WTC11 (cell line): ENCODE measurements around the gene ZBTB16. TPM values are rescaled to one million over a fixed set of nuclear protein-coding genes. Genes with fewer than 3 reads are reported as not detected.

Experiments
- ATAC-seq: fragments of 200-7000 bp; cut with Tn5 transposase; 2 replicates; pipeline ENCODE4 v1.10.0; 2021; ENCODE audit warnings: mild to moderate bottlenecking, moderate library complexity
- CTCF ChIA-PET: fragments of 300-600 bp; sonication (Branson Sonifier 250); formaldehyde crosslinking; loops from one replicate; lab custom pipeline; 2021; ENCODE audit warnings: antibody characterized with exemption; lab: Charles Lee
- POLR2A ChIA-PET: fragments of 350-600 bp; sonication (Branson Sonifier 250); formaldehyde crosslinking; loops from one replicate; lab custom pipeline; 2021; ENCODE audit warnings: antibody characterized with exemption; lab: Charles Lee
- DNase-seq: peaks from one replicate; pipeline ENCODE4 v3.0.0; 2021; ENCODE audit warnings: low spot score
- H3K27ac Mint-ChIP-seq: 2 replicates; pipeline ENCODE4 v1.8.0; 2021; ENCODE audit warnings: mixed read lengths
- H3K27me3 Mint-ChIP-seq: 2 replicates; pipeline ENCODE4 v1.8.0; 2021; ENCODE audit warnings: low read depth, mild to moderate bottlenecking, moderate library complexity, mixed read lengths
- H3K36me3 Mint-ChIP-seq: 2 replicates; pipeline ENCODE4 v1.8.0; 2021; ENCODE audit warnings: mixed read lengths
- H3K4me1 Mint-ChIP-seq: 2 replicates; pipeline ENCODE4 v1.8.0; 2022; ENCODE audit warnings: mixed read lengths
- H3K4me3 Mint-ChIP-seq: 2 replicates; pipeline ENCODE4 v1.8.0; 2021; ENCODE audit warnings: mild to moderate bottlenecking, moderate library complexity, mixed read lengths
- H3K9me3 Mint-ChIP-seq: 2 replicates; pipeline ENCODE4 v1.8.0; 2021; ENCODE audit warnings: mixed read lengths
- CREB1 ChIP-seq: sonication (generic); formaldehyde crosslinking; IDR thresholded peaks from 2 replicates; pipeline ENCODE4 v1.8.0; 2023; ENCODE audit warnings: mild to moderate bottlenecking, missing genetic modification reagents
- FOXP1 ChIP-seq: sonication (generic); formaldehyde crosslinking; IDR thresholded peaks from 2 replicates; pipeline ENCODE4 v1.8.0; 2022; ENCODE audit warnings: missing genetic modification reagents, mild to moderate bottlenecking, moderate library complexity, borderline replicate concordance
- GRHL2 ChIP-seq: fragments of 250-450 bp; sonication (Bioruptor Pico); IDR thresholded peaks from 2 replicates; pipeline ENCODE4 v1.8.0; 2022; ENCODE audit warnings: mild to moderate bottlenecking, moderate library complexity; ENCODE audit not compliant: insufficient replicate concordance, severe bottlenecking
- HMGA2 ChIP-seq: fragments of 250-450 bp; sonication (Bioruptor Pico); IDR thresholded peaks from 2 replicates; pipeline ENCODE4 v1.4.0; 2021; ENCODE audit warnings: mild to moderate bottlenecking, moderate library complexity
- IRF2 ChIP-seq: sonication (generic); formaldehyde crosslinking; IDR thresholded peaks from 2 replicates; pipeline ENCODE4 v1.8.0; 2022; ENCODE audit warnings: low read depth, missing genetic modification reagents, borderline replicate concordance
- MYBL2 ChIP-seq: sonication (generic); formaldehyde crosslinking; IDR thresholded peaks from 2 replicates; pipeline ENCODE4 v1.8.1; 2023; ENCODE audit warnings: mild to moderate bottlenecking, moderate library complexity, missing genetic modification reagents
- NFATC4 ChIP-seq: fragments of 250-450 bp; sonication (Bioruptor Pico); IDR thresholded peaks from 2 replicates; pipeline ENCODE4 v1.9.0; 2021; ENCODE audit warnings: mild to moderate bottlenecking
- NFYB ChIP-seq: sonication (generic); formaldehyde crosslinking; conservative IDR thresholded peaks from 2 replicates; pipeline ENCODE4 v1.8.0; 2022; ENCODE audit warnings: low read depth, missing genetic modification reagents
- NR3C1 ChIP-seq: sonication (generic); formaldehyde crosslinking; conservative IDR thresholded peaks from 2 replicates; pipeline ENCODE4 v1.8.1; 2023; ENCODE audit warnings: low read depth, mild to moderate bottlenecking, missing genetic modification reagents
- OVOL2 ChIP-seq: fragments of 250-450 bp; sonication (Bioruptor Pico); IDR thresholded peaks from 2 replicates; pipeline ENCODE4 v1.9.0; 2021; ENCODE audit warnings: mild to moderate bottlenecking, borderline replicate concordance
- PRRX2 ChIP-seq: fragments of 250-450 bp; sonication (Bioruptor Pico); IDR thresholded peaks from 2 replicates; pipeline ENCODE4 v1.8.0; 2021; ENCODE audit warnings: mild to moderate bottlenecking
- RELA ChIP-seq: sonication (generic); formaldehyde crosslinking; IDR thresholded peaks from 2 replicates; pipeline ENCODE4 v1.8.1; 2022; ENCODE audit warnings: missing genetic modification reagents, mild to moderate bottlenecking, borderline replicate concordance
- TEAD1 ChIP-seq: sonication (generic); formaldehyde crosslinking; IDR thresholded peaks from 2 replicates; pipeline ENCODE4 v1.8.0; 2022; ENCODE audit warnings: mild to moderate bottlenecking, missing genetic modification reagents
- TP53 ChIP-seq: sonication (generic); formaldehyde crosslinking; IDR thresholded peaks from 2 replicates; pipeline ENCODE4 v1.8.1; 2023; ENCODE audit warnings: mild to moderate bottlenecking, missing genetic modification reagents
- ZNF138 ChIP-seq: sonication (generic); formaldehyde crosslinking; conservative IDR thresholded peaks from 2 replicates; pipeline ENCODE4 v1.8.1; 2022; ENCODE audit warnings: mild to moderate bottlenecking, moderate library complexity, missing genetic modification reagents
- ZNF219 ChIP-seq: sonication (generic); formaldehyde crosslinking; IDR thresholded peaks from 2 replicates; pipeline ENCODE4 v1.8.0; 2023; ENCODE audit warnings: missing genetic modification reagents, mild to moderate bottlenecking, borderline replicate concordance
- ZNF232 ChIP-seq: sonication (generic); formaldehyde crosslinking; IDR thresholded peaks from 2 replicates; pipeline ENCODE4 v1.8.0; 2022; ENCODE audit warnings: mild to moderate bottlenecking, missing genetic modification reagents
- ZNF263 ChIP-seq: sonication (generic); formaldehyde crosslinking; IDR thresholded peaks from 2 replicates; pipeline ENCODE4 v1.8.1; 2022; ENCODE audit warnings: low read depth, mild to moderate bottlenecking, moderate library complexity, missing genetic modification reagents
- ZNF396 ChIP-seq: fragments of 250-450 bp; sonication (Bioruptor Pico); IDR thresholded peaks from 2 replicates; pipeline ENCODE4 v1.8.0; 2021; ENCODE audit warnings: mild to moderate bottlenecking, moderate library complexity, borderline replicate concordance
- ZNF423 ChIP-seq: fragments of 250-450 bp; sonication (Bioruptor Pico); IDR thresholded peaks from 2 replicates; pipeline ENCODE4 v2.1.2; 2022; ENCODE audit warnings: mild to moderate bottlenecking, moderate library complexity
- total RNA-seq: library from RNA; stranded (reverse); gene quantifications from 3 replicates; pipeline ENCODE4 v1.2.3, GENCODE V29; 2021
- TF ChIP-seq, protein P1 (sequence below): sonication (generic); formaldehyde crosslinking; IDR thresholded peaks from 2 replicates; pipeline ENCODE4 v1.8.1; 2022; ENCODE audit warnings: missing genetic modification reagents, borderline replicate concordance
- TF ChIP-seq, protein P2 (sequence below): sonication (generic); formaldehyde crosslinking; IDR thresholded peaks from 2 replicates; pipeline ENCODE4 v1.8.0; 2022; ENCODE audit warnings: mild to moderate bottlenecking, missing genetic modification reagents
- TF ChIP-seq, protein P3 (sequence below): sonication (generic); formaldehyde crosslinking; IDR thresholded peaks from 2 replicates; pipeline ENCODE4 v1.8.0; 2022; ENCODE audit warnings: mild to moderate bottlenecking, missing genetic modification reagents
- TF ChIP-seq, protein P4 (sequence below): sonication (generic); formaldehyde crosslinking; IDR thresholded peaks from 2 replicates; pipeline ENCODE4 v1.8.0; 2022; ENCODE audit warnings: mild to moderate bottlenecking, missing genetic modification reagents
- TF ChIP-seq, protein P5 (sequence below): sonication (generic); formaldehyde crosslinking; conservative IDR thresholded peaks from 2 replicates; pipeline ENCODE4 v1.8.1; 2022; ENCODE audit warnings: mild to moderate bottlenecking, missing genetic modification reagents
- TF ChIP-seq, protein P6 (sequence below): sonication (generic); formaldehyde crosslinking; IDR thresholded peaks from 2 replicates; pipeline ENCODE4 v1.8.1; 2023; ENCODE audit warnings: mild to moderate bottlenecking, missing genetic modification reagents, moderate library complexity

ZBTB16 gene
- total RNA-seq, 1 experiment from 2014 or later = 0.57 TPM

DNA sequence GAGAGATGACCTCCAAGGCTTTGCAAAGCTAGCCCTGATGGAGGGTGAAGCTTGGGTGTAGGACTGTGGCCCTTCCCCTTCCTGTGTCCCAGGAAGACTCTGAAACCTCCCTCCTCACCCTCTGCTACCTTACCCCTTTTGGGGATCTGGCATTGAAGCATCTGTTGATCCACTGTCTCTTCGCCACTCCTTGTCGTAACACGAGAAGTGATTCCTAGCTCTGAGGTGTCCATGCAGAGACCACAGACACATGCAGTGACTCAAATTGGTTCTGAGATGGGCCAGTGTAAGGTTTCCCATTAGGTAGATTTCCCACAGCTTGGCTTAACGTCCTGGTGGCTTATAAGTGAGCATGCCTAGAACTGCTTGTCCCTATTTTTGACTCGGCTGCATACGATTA lies 101.4 kb downstream of the ZBTB16 start (continued):
- TF ChIP-seq, protein P1, sequence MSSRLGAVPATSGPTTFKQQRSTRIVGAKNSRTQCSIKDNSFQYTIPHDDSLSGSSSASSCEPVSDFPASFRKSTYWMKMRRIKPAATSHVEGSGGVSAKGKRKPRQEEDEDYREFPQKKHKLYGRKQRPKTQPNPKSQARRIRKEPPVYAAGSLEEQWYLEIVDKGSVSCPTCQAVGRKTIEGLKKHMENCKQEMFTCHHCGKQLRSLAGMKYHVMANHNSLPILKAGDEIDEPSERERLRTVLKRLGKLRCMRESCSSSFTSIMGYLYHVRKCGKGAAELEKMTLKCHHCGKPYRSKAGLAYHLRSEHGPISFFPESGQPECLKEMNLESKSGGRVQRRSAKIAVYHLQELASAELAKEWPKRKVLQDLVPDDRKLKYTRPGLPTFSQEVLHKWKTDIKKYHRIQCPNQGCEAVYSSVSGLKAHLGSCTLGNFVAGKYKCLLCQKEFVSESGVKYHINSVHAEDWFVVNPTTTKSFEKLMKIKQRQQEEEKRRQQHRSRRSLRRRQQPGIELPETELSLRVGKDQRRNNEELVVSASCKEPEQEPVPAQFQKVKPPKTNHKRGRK (CRISPR knock-in tag) = no peak
- TF ChIP-seq IRF2 (CRISPR knock-in tag) (no peak), TP53 (no peak), TEAD1 (CRISPR knock-in tag) (no peak), MYBL2 (CRISPR knock-in tag) (no peak), CREB1 (CRISPR knock-in tag) (no peak), ZNF232 (CRISPR knock-in tag) (no peak)
- TF ChIP-seq, protein P2, sequence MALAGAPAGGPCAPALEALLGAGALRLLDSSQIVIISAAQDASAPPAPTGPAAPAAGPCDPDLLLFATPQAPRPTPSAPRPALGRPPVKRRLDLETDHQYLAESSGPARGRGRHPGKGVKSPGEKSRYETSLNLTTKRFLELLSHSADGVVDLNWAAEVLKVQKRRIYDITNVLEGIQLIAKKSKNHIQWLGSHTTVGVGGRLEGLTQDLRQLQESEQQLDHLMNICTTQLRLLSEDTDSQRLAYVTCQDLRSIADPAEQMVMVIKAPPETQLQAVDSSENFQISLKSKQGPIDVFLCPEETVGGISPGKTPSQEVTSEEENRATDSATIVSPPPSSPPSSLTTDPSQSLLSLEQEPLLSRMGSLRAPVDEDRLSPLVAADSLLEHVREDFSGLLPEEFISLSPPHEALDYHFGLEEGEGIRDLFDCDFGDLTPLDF (CRISPR knock-in tag) = no peak
- TF ChIP-seq, all 79 proteins: peak for 0

DNA sequence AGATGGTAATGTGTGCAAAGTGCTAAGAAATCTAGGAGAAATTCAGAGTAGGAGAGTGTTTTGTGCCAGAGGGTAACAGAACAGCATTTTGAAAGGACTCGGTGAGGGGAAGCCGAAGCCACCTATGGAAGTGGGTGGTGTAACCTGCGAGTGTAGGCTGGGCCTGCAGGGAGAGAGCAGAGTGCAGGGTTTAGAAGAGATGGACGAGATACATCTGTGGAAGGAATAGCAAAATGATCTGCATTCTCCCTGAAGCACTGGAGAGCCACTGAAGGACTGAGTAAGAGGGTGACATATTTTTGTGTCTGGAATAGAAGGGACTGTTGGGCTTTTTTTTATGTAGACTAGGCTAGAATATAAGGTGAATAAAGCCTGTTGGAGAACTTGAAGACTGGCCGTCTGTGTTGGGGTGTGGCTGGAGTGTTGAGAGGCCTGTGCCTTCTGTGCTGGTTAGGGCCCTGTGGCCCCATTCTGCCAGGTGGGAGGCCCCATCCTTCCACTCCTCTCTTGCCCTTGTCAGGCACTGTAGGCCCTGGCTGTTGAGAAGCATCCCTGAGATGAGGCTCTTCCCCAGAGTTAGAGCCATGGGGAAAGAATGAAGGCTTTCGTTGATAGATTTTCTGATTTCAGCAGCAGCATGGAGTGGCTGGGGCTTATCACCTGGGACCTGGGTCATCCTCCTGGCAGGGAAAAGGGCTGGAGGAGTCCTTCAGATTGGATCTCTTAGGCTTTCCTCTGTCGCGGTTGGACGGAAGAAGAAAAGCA lies 102.2 kb downstream of the ZBTB16 start:
- no peaks in the 10 kb centered on the region for H3K9me3 Mint-ChIP-seq
- TF ChIP-seq ZNF423 (CRISPR knock-in tag) = no peak
- TF ChIP-seq RELA (CRISPR knock-in tag) = no peak
- TF ChIP-seq NFATC4 (CRISPR knock-in tag) = no peak
- no peak for TF ChIP-seq PRRX2
- TF ChIP-seq, protein P3, sequence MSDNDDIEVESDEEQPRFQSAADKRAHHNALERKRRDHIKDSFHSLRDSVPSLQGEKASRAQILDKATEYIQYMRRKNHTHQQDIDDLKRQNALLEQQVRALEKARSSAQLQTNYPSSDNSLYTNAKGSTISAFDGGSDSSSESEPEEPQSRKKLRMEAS (CRISPR knock-in tag) = no peak
- no peak for TF ChIP-seq HMGA2
- TF ChIP-seq ZNF219 = no peak
- no peak for TF ChIP-seq GRHL2 (CRISPR knock-in tag)
- TF ChIP-seq, all 79 proteins: peak for 0
- H3K36me3 Mint-ChIP-seq = no peaks in the 10 kb centered on the region
- no peak overlapping the region for H3K27ac Mint-ChIP-seq
- ATAC-seq = no peak
- DNase-seq = no peak
- H3K27me3 Mint-ChIP-seq = no peaks in the 10 kb centered on the region; the same call in 1 of the 2 replicates
- H3K4me1 Mint-ChIP-seq = peaks cover 30% of the 10 kb centered on the region
- CTCF ChIA-PET = no interaction called here
- no peak overlapping the region for H3K4me3 Mint-ChIP-seq
- POLR2A ChIA-PET = no interaction called here

DNA sequence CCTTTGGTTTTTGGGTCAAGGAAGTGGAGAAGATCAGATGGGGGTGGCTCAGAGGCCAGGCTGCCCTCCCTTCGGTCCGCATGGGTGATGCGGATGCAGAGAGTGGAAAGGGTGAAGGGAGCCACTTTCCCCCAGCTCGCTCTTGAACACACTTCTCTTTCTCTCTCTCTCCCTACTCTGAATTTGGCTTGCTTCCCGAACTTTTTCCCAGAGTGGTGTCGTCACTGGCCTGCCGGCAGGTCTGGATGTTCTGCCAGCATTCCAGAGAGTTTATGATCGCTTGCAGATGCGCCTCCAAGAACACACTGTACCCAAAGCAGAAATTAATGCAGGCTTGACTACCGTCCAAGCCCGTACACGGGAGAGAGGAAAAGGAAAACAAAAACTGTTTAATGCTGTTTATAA lies 103.2 kb downstream of the ZBTB16 start:
- Mint-ChIP-seq H3K27ac (no peak overlapping the region; the same call in 1 of the 2 replicates), H3K36me3 (no peaks in the 10 kb centered on the region)
- TF ChIP-seq NFYB (CRISPR knock-in tag) (no peak), ZNF263 (CRISPR knock-in tag) (no peak)
- TF ChIP-seq, all 79 proteins: peak for 0
- POLR2A ChIA-PET = no interaction called here
- CTCF ChIA-PET = no interaction called here
- ATAC-seq (no peak), DNase-seq (no peak)
- Mint-ChIP-seq H3K4me1 (peaks cover 40% of the 10 kb centered on the region), H3K9me3 (no peaks in the 10 kb centered on the region), H3K4me3 (no peak overlapping the region), H3K27me3 (no peaks in the 10 kb centered on the region; the same call in 1 of the 2 replicates)

DNA sequence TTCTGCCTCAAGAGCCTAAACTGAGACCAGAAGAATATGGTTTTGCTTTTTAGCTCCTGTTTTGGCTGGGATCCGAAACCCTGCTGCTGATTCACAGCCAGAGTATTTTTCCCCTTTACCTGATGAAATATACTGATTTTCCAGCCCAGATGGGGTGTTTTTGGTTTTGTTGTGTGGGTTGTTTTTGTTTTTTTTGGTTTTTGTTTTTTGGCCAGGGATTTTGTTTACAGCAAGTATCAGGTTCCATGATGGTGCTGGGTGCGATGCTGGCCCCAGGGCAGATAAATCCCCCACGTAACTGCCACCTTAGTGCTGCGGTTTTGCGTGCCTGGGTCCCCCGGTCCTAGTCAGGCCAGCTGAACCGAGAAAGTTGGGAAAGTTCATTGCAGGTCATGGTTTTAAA lies 103.7 kb downstream of the ZBTB16 start:
- no peak for ATAC-seq
- Mint-ChIP-seq H3K27ac (no peak overlapping the region), H3K36me3 (no peaks in the 10 kb centered on the region), H3K4me1 (peaks cover 45% of the 10 kb centered on the region), H3K27me3 (no peaks in the 10 kb centered on the region; the same call in 1 of the 2 replicates), H3K9me3 (no peaks in the 10 kb centered on the region), H3K4me3 (no peak overlapping the region)
- POLR2A ChIA-PET = no interaction called here
- CTCF ChIA-PET = no interaction called here
- DNase-seq = no peak
- TF ChIP-seq ZNF263 (CRISPR knock-in tag) (no peak), MYBL2 (CRISPR knock-in tag) (no peak), ZNF396 (CRISPR knock-in tag) (no peak), FOXP1 (CRISPR knock-in tag) (no peak), ZNF138 (no peak), NR3C1 (CRISPR knock-in tag) (no peak), PRRX2 (no peak), OVOL2 (CRISPR knock-in tag) (no peak), ZNF423 (CRISPR knock-in tag) (no peak)
- TF ChIP-seq, protein P4, sequence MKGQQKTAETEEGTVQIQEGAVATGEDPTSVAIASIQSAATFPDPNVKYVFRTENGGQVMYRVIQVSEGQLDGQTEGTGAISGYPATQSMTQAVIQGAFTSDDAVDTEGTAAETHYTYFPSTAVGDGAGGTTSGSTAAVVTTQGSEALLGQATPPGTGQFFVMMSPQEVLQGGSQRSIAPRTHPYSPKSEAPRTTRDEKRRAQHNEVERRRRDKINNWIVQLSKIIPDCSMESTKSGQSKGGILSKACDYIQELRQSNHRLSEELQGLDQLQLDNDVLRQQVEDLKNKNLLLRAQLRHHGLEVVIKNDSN (CRISPR knock-in tag) = no peak
- TF ChIP-seq, protein P5, sequence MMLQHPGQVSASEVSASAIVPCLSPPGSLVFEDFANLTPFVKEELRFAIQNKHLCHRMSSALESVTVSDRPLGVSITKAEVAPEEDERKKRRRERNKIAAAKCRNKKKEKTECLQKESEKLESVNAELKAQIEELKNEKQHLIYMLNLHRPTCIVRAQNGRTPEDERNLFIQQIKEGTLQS (CRISPR knock-in tag) = no peak
- TF ChIP-seq, protein P6, sequence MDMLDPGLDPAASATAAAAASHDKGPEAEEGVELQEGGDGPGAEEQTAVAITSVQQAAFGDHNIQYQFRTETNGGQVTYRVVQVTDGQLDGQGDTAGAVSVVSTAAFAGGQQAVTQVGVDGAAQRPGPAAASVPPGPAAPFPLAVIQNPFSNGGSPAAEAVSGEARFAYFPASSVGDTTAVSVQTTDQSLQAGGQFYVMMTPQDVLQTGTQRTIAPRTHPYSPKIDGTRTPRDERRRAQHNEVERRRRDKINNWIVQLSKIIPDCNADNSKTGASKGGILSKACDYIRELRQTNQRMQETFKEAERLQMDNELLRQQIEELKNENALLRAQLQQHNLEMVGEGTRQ (CRISPR knock-in tag) = no peak
